ENCODE data around the gene HIP1. TPM values are rescaled to one million over a fixed set of nuclear protein-coding genes. Genes with fewer than 3 reads are reported as not detected.

HIP1 gene
- 17.6 to 21.7 TPM (median 19.2 TPM) in 5 replicates for total RNA-seq (2022; extraction: Qiagen RNA extraction; ENCODE audit: low read depth)

GRCh38 chr7:75738604-75738974, at the start of gene HIP1:
HIP1 (minus strand) TSS chr7:75738941; CDS start chr7:75738920, 21 bp downstream.

GRCh38 chr7:75772081-75773077, 33.6 kb upstream of the HIP1 start, which contains the start of gene CCL26:
CCL26 (minus strand) TSS chr7:75772211; CDS start chr7:75772176, 35 bp downstream.

GRCh38 chr7:75492020-75492419, 246.7 kb downstream of the HIP1 start, which contains the start of gene SPDYE5:
SPDYE5 (plus strand) TSS chr7:75492320; CDS start chr7:75494048, 1,728 bp downstream.

GRCh38 chr7:75485979-75486643, 252.6 kb downstream of the HIP1 start, which contains the start of gene POM121C:
POM121C (minus strand) TSS chr7:75486299; CDS start chr7:75441496, 44,803 bp downstream.

Other genes with a start within 250 kb of the HIP1 start
- not detected in 5 replicates for gene SPDYE5, start 246.6 kb downstream of the HIP1 start, total RNA-seq (2022; extraction: Qiagen RNA extraction; ENCODE audit: low read depth)
- 7.7 to 11.2 TPM (median 9.4 TPM) in 5 replicates for gene CCL26, start 33.3 kb upstream of the HIP1 start, total RNA-seq (2022; extraction: Qiagen RNA extraction; ENCODE audit: low read depth)
- gene CCL24, start 74.9 kb upstream of the HIP1 start, total RNA-seq (2022; extraction: Qiagen RNA extraction; ENCODE audit: low read depth), result 0.25 to 0.32 TPM in 2 of 5 replicates, not detected in the others
- gene RHBDD2, start 140.1 kb upstream of the HIP1 start, total RNA-seq (2022; extraction: Qiagen RNA extraction; ENCODE audit: low read depth), result 78.1 to 97.0 TPM (median 90.1 TPM) in 5 replicates
- 122 to 169 TPM (median 154 TPM) in 5 replicates for gene POR, start 176.2 kb upstream of the HIP1 start, total RNA-seq (2022; extraction: Qiagen RNA extraction; ENCODE audit: low read depth)

All from A549 treated with DMSO at 1 μM for 4 hours (cell line).